LNCAP (cell line): ENCODE data around the gene TMEM208.

Experiments used
- CTCF ChIP-seq: fragments of 450-650 bp; IDR thresholded peaks from 2 replicates; pipeline ENCODE4 v1.5.1; 2017; ENCODE audit warnings: mild to moderate bottlenecking

TMEM208 gene

GRCh38 chr16:67263201-67263600 lies 36.3 kb downstream of the TMEM208 start:
- TF ChIP-seq CTCF = no peak

- no peak for TF ChIP-seq CTCF
These were observed 37.3 kb downstream of the TMEM208 start for GRCh38 chr16:67264277-67264676.

- TF ChIP-seq CTCF = no peak
These were observed 37.9 kb downstream of the TMEM208 start for GRCh38 chr16:67264866-67265265.

GRCh38 chr16:67265834-67266233 lies 38.9 kb downstream of the TMEM208 start:
- TF ChIP-seq CTCF = no peak

GRCh38 chr16:67268136-67268579 lies 41.2 kb downstream of the TMEM208 start:
- TF ChIP-seq CTCF = no peak

GRCh38 chr16:67269766-67270165 lies 42.8 kb downstream of the TMEM208 start:
- no peak for TF ChIP-seq CTCF

GRCh38 chr16:67270931-67271338 lies 44.0 kb downstream of the TMEM208 start:
- TF ChIP-seq CTCF = no peak

GRCh38 chr16:67271446-67271845 lies 44.5 kb downstream of the TMEM208 start:
- no peak for TF ChIP-seq CTCF
